Lung (tissue), 12 donors: Measurements from ENCODE around the gene CD19. TPM values are rescaled to one million over a fixed set of nuclear protein-coding genes. Genes with fewer than 3 reads are reported as not detected.

Experiments used
- ATAC-seq: fragments of 200-7000 bp; cut with Tn5 transposase; one replicate; pipeline ENCODE4 v1.9.1; 2020; ENCODE audit warnings: moderate number of reproducible peaks; ENCODE audit not compliant: insufficient read depth, low FRiP score
- DNase-seq, 3 donors: peaks; one replicate each; pipeline ENCODE4 v3.0.0-alpha.2; 2013 to 2017
- H3K27ac ChIP-seq, 2 donors: one replicate each; pipeline ENCODE4 v1.5.1; 2013; ENCODE audit warnings: mild to moderate bottlenecking in 2 of 2, moderate library complexity in 2 of 2, control low read depth in 1 of 2, inconsistent platforms in 1 of 2, low read depth in 1 of 2, low read length in 1 of 2
- H3K27me3 ChIP-seq, 3 donors: one replicate each; pipeline ENCODE4 v1.5.1; 2013; ENCODE audit warnings: low read length in 2 of 3; ENCODE audit not compliant: control insufficient read depth in 3 of 3, insufficient read depth in 3 of 3
- H3K36me3 ChIP-seq, 4 donors: one replicate each; pipeline ENCODE4 v1.5.1; 2013; ENCODE audit warnings: low read length in 4 of 4, mild to moderate bottlenecking in 1 of 4, moderate library complexity in 1 of 4; ENCODE audit not compliant: control insufficient read depth in 4 of 4, insufficient read depth in 4 of 4
- H3K4me1 ChIP-seq, 5 donors: one replicate each; pipeline ENCODE4 v1.5.1; 2013; ENCODE audit warnings: low read length in 5 of 5, mild to moderate bottlenecking in 2 of 5, moderate library complexity in 1 of 5; ENCODE audit not compliant: control insufficient read depth in 5 of 5, insufficient read depth in 5 of 5
- H3K4me3 ChIP-seq: one replicate; pipeline ENCODE4 v1.5.1; 2013; ENCODE audit warnings: mild to moderate bottlenecking, control low read depth, moderate library complexity
- H3K9ac ChIP-seq, 2 donors: one replicate each; pipeline ENCODE4 v1.5.1; 2013; ENCODE audit warnings: low read length in 2 of 2, control low read depth in 1 of 2; ENCODE audit not compliant: insufficient read depth in 1 of 2
- H3K9me3 ChIP-seq, 4 donors: one replicate each; pipeline ENCODE4 v1.5.1; 2013; ENCODE audit warnings: low read length in 3 of 4, mild to moderate bottlenecking in 1 of 4, moderate library complexity in 1 of 4; ENCODE audit not compliant: control insufficient read depth in 4 of 4, insufficient read depth in 3 of 4
- CTCF ChIP-seq: IDR thresholded peaks from 2 replicates; pipeline ENCODE4 v1.5.1; 2012; ENCODE audit warnings: mild to moderate bottlenecking; ENCODE audit errors: control extremely low read depth, extremely low read depth
- WGBS, 2 donors: extraction: QIAGEN DNeasy Blood & Tissue Kit; methylation state at CpG; one replicate each; pipeline ENCODE4 v1.1.7; 2013; 5-methylcytosine and 5-hydroxymethylcytosine counted together
- polyA plus RNA-seq, 2 donors: library from polyadenylated mRNA; stranded (reverse); fragments of 200-250 nt; gene quantifications; one replicate each; pipeline ENCODE4 v1.2.1, GENCODE V29; 2013
- total RNA-seq, 2 donors: library from RNA; depleted of rRNA in 1 of 2; stranded (reverse); fragments of >200 nt in 1 of 2; gene quantifications; one replicate each; pipeline ENCODE4 v1.2.1, GENCODE V29; 2014 to 2021
- donor health status: control.
- donor health status: control.
- donor health status: Bipolar disorder and iron deficiency.
- donor health status: healthy.
- donor health status: DM: yes; HTN: yes; CAD: no.

The CD19 gene
- total and polyA plus RNA-seq, 4 donors: 0.33 to 2.8 (median 1.2) TPM

DNA sequence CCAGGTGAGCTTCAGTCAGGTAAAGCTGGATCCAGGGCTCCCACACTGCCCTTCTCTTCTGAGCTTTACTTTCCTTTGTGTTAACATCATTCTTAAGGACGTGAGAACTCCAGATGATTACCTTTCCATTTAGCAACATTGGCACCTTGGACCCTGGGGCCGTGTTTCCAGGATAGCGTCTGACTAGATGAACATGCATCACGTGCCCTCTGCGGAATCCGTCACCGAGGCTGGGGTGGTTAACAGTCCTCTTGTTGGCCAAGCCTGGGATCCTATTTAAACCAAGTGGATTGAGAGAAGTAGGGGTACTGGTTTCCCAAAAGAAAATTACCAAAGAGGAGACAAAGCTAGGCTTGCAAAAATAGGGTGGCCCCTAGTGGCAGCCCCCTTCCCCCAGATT is 49.2 kb downstream of the CD19 start:
- ATAC-seq (no peak), DNase-seq (no peak)
- Histone ChIP-seq H3K27me3 (no peaks in the 10 kb centered on the region), H3K4me3 (no peak overlapping the region), H3K9ac (no peak overlapping the region), H3K36me3 (peaks cover 5 to 50% (median 23%) of the 10 kb centered on the region in 4 donors), H3K9me3 (peaks cover 0 to 4% (median 0%) of the 10 kb centered on the region in 4 donors), H3K27ac (no peak overlapping the region), H3K4me1 (peaks cover 0 to under 1% (median 0%) of the 10 kb centered on the region in 5 donors)
- TF ChIP-seq CTCF: no peak
- WGBS, 2 donors: 95 to 97% methylated on average over 7 of the region's 7 CpGs

GRCh38 chr16:28981517-28981916 is 49.7 kb downstream of the CD19 start:
- Histone ChIP-seq H3K27me3 (no peaks in the 10 kb centered on the region), H3K27ac (no peak overlapping the region), H3K4me1 (no peaks in the 10 kb centered on the region), H3K36me3 (peaks cover 5 to 54% (median 24%) of the 10 kb centered on the region in 4 donors), H3K9me3 (peaks cover 0 to 4% (median under 1%) of the 10 kb centered on the region in 4 donors), H3K4me3 (no peak overlapping the region), H3K9ac (no peak overlapping the region)
- no peak for DNase-seq
- WGBS, 2 donors: 82 to 87% methylated on average over 12 of the region's 12 CpGs
- TF ChIP-seq CTCF: no peak
- ATAC-seq: no peak

- Histone ChIP-seq H3K9ac (no peak overlapping the region), H3K4me3 (no peak overlapping the region), H3K4me1 (no peaks in the 10 kb centered on the region), H3K27ac (no peak overlapping the region), H3K9me3 (peaks cover 0 to 5% (median 3%) of the 10 kb centered on the region in 4 donors), H3K36me3 (peaks cover 5 to 58% (median 29%) of the 10 kb centered on the region in 4 donors), H3K27me3 (no peaks in the 10 kb centered on the region)
- ATAC-seq (no peak), DNase-seq (no peak)
- no peak for TF ChIP-seq CTCF
- WGBS, 2 donors: 94 to 99% methylated on average over 10 of the region's 10 CpGs
Measured at GRCh38 chr16:28982418-28982817, 50.6 kb downstream of the CD19 start.

- TF ChIP-seq CTCF: no peak
- DNase-seq (no peak), ATAC-seq (no peak)
- H3K9me3 ChIP-seq: peaks cover 0 to 5% (median 3%) of the 10 kb centered on the region in 4 donors
- H3K4me1 ChIP-seq: no peaks in the 10 kb centered on the region
- H3K27ac ChIP-seq: no peak overlapping the region
- no peak overlapping the region for H3K4me3 ChIP-seq
- WGBS, 2 donors: 94 to 96% methylated on average over 11 of the region's 11 CpGs
- H3K9ac ChIP-seq: no peak overlapping the region
- H3K36me3 ChIP-seq: peaks cover 5 to 54% (median 30%) of the 10 kb centered on the region in 4 donors
- no peaks in the 10 kb centered on the region for H3K27me3 ChIP-seq
Measured at GRCh38 chr16:28982949-28983348, 51.2 kb downstream of the CD19 start.
